DMS53 treated with DMSO at 0.1 percent for 48 hours (cell line): Measurements from ENCODE around the gene AJM1.

Experiments
- DNase-seq: peaks from one replicate; lab custom pipeline; 2025; ENCODE audit not compliant: unreplicated experiment; lab: John Stamatoyannopoulos, UW

AJM1 gene

DNA sequence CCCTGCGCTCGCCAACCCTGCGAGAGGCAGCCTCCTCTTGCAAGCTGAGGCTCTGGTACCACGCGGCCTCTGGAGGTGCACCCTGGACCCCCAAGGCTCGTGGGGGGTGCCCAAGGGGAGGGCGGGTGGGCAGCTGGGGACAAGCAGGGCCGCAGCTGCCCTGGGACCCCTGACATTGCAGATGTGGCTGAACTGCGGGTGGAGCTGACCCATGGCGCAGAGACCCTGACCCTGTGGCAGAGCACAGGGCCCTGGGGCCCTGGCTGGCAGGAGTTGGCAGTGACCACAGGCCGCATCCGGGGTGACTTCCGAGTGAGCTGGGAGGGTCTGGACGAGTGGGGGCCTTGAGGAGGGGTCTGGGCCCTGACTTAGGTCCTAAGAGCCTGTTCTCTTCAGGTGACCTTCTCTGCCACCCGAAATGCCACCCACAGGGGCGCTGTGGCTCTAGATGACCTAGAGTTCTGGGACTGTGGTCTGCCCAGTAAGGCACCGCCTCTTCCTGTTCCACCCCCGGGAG is 11.4 kb downstream of the AJM1 start:
- DNase-seq: no peak

DNA sequence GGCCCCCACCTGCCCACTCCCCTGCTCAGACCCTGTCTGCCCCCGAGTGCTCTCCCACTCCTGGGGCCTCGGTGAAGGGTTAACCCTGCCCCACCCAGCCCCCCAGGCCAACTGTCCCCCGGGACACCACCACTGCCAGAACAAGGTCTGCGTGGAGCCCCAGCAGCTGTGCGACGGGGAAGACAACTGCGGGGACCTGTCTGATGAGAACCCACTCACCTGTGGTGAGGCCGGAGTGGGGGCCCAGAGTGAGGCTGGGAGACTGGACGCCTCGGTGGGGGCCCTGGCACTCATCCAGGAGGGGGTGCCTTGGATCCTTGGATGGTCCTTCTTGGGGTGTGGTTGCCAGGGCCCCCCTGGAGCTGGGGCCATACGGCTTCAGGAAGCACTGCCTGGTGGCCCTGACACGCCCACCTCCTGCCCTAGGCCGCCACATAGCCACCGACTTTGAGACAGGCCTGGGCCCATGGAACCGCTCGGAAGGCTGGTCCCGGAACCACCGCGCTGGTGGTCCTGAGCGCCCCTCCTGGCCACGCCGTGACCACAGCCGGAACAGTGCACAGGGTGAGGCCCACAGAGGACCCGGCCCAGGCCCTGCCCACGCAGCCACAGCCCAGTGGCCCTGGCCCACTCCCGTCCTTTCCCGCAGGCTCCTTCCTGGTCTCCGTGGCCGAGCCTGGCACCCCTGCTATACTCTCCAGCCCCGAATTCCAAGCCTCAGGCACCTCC is 12.0 kb downstream of the AJM1 start:
- DNase-seq: no peak

DNA sequence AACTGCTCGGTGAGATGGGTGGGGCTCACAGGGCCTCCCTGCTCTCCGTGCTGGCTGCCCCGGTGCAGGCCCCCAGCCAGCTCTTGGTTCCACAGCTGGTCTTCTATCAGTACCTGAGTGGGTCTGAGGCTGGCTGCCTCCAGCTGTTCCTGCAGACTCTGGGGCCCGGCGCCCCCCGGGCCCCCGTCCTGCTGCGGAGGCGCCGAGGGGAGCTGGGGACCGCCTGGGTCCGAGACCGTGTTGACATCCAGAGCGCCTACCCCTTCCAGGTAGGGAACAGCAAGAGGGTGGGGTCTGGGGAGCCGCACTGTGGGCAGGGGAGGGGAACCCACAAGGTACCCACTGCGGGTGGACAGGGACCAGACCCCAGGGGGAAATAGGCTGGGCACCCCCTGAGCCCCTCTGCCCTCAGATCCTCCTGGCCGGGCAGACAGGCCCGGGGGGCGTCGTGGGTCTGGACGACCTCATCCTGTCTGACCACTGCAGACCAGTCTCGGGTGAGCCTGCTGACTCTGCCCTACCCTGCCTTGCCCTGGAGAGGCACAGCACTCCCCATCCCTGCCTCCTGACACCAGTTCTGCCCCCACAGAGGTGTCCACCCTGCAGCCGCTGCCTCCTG is 12.7 kb downstream of the AJM1 start:
- no peak for DNase-seq

DNA sequence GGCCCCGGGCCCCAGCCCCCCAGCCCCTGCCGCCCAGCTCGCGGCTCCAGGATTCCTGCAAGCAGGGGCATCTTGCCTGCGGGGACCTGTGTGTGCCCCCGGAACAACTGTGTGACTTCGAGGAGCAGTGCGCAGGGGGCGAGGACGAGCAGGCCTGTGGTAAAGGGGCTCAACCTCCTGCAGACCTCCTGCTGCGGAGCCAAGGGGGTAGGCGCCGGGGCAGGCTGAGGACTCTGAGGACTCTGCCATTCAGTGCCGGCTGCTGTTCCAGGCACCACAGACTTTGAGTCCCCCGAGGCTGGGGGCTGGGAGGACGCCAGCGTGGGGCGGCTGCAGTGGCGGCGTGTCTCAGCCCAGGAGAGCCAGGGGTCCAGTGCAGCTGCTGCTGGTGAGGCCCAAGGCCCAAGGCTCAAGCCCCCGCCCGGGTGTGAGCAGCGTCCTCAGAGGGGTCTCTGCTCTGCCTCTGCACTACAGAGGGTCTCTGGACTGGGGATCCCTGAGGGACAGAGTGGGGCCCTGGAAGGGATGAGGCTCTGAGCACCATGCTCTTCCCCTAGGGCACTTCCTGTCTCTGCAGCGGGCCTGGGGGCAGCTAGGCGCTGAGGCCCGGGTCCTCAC is 13.3 kb downstream of the AJM1 start:
- DNase-seq: no peak

DNA sequence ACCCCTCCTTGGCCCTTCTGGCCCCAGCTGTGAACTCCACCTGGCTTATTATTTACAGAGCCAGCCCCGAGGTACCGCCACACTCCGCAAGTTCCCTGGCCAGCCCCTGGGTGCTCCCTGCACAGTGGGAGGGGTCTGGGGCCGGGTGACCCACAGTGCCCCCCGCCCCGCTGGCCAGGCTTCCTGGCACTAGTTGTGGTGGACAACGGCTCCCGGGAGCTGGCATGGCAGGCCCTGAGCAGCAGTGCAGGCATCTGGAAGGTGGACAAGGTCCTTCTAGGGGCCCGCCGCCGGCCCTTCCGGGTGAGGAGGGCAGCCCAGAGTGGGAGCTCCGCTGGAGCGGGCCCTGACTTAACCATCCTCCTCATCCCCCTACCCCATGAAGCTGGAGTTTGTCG is 13.8 kb downstream of the AJM1 start:
- DNase-seq: no peak

DNA sequence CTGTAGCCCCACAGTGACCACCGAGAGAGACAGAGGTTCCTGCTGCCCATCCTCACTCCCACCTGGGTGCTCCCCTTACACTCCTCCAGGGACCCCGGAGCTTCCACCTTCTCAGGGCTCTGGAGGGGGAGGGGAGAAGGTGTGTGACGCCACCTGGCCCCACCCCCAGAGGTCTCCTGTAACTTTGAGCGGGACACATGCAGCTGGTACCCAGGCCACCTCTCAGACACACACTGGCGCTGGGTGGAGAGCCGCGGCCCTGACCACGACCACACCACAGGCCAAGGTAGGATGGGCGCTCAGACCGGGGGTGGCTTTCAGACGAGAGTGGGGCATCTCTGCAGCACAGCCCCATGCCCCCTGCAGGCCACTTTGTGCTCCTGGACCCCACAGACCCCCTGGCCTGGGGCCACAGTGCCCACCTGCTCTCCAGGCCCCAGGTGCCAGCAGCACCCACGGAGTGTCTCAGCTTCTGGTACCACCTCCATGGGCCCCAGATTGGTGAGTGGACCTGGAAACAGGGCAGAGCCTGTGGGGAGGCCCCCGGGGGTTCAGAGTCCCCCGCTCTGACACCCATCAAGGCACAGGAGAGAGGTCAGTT is 14.4 kb downstream of the AJM1 start:
- no peak for DNase-seq

DNA sequence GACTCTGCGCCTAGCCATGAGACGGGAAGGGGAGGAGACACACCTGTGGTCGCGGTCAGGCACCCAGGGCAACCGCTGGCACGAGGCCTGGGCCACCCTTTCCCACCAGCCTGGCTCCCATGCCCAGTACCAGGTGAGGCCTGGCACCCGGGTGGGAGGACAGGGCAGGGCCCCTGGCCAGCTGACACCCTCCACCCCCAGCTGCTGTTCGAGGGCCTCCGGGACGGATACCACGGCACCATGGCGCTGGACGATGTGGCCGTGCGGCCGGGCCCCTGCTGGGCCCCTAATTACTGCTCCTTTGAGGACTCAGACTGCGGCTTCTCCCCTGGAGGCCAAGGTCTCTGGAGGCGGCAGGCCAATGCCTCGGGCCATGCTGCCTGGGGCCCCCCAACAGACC is 14.9 kb downstream of the AJM1 start:
- no peak for DNase-seq

DNA sequence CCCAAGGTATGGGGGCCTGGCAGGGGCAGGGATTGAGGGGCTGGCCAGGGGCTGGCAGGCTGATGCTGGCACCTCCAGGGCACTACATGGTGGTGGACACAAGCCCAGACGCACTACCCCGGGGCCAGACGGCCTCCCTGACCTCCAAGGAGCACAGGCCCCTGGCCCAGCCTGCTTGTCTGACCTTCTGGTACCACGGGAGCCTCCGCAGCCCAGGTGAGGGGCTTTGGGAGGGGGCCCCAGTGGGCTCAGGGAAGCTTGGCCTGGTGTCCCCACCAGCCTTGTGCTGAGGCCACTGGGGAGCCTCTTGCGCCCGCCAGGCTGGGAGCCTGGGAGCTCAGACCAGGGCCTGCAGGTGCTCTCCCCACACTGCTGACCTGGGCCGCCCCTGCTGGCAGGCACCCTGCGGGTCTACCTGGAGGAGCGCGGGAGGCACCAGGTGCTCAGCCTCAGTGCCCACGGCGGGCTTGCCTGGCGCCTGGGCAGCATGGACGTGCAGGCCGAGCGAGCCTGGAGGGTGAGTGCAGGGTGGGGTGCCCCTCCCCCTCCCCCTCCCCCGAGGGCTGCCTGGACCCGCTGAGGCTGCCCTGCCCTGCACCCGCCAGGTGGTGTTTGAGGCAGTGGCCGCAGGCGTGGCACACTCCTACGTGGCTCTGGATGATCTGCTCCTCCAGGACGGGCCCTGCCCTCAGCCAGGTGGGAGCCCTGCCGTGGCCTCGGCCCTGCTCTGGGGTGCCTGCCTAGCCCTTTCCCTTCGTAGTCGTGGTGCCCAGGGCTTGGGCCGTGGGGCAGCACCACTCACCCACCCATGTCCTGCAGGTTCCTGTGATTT is 15.5 kb downstream of the AJM1 start:
- DNase-seq: no peak

DNA sequence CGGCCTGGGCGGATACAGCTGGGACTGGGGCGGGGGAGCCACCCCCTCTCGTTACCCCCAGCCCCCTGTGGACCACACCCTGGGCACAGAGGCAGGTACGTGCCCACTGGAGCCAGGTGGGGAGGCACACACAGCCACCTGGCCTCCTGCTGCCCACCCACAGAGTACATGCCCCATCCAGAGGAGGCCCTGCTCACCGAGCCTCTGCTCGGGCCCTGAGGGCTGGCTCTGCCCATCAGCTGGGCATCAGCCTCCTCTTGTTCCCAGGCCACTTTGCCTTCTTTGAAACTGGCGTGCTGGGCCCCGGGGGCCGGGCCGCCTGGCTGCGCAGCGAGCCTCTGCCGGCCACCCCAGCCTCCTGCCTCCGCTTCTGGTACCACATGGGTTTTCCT is 16.2 kb downstream of the AJM1 start:
- no peak for DNase-seq

DNA sequence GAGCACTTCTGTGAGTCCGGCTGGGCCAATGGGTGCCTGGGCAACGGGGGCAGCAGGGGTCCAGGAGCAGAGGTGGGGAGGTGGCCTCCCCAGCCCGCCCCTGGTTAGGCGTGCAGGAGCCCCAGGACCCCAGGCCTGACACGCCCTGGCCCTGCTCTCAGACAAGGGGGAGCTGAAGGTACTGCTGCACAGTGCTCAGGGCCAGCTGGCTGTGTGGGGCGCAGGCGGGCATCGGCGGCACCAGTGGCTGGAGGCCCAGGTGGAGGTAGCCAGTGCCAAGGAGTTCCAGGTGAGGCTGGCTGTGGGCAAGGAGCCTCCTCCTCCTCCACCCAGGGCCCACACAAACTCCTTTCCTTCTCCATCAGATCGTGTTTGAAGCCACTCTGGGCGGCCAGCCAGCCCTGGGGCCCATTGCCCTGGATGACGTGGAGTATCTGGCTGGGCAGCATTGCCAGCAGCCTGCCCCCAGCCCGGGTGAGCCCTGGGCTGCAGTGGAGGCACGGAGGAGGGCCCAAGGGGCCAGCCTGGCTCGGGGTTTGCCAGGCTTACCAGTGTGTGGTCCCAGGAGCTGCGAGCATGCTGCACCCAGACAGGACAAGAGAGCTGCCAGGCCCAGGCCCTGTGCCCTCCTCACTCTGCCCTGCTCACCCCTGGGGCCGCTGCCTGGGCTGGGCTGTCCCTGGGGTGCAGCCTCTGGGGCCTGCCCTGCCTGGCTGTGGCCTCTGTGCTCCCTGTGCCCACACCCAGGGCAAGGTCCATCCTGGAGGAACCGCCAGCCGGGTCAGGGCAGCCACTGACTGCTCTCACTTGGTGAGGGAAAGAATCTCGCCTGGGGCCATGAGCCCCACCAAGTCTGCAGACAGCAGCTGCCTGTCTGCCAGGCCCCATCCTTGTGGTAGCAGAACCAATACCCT is 16.8 kb downstream of the AJM1 start:
- DNase-seq: no peak

DNA sequence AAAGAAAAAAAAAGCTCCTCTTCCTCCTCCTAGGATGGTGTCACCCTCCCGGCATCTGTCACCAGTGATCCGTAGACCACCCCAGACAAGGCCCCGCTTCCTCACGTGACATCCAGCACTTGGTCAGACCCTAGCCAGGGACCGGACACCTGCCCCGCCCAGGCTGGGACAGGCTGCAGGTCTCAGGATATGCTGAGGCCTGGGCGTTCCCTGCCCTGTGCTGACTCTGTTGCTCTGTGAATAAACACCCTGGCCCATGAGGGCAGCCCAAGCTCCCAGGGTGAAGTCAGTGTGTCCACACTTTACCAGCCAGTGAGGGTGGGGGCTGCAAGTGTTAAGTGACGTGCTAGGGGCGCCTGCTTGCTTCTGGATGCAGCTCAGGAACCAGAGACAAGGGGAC is 18.3 kb downstream of the AJM1 start:
- DNase-seq: no peak

DNA sequence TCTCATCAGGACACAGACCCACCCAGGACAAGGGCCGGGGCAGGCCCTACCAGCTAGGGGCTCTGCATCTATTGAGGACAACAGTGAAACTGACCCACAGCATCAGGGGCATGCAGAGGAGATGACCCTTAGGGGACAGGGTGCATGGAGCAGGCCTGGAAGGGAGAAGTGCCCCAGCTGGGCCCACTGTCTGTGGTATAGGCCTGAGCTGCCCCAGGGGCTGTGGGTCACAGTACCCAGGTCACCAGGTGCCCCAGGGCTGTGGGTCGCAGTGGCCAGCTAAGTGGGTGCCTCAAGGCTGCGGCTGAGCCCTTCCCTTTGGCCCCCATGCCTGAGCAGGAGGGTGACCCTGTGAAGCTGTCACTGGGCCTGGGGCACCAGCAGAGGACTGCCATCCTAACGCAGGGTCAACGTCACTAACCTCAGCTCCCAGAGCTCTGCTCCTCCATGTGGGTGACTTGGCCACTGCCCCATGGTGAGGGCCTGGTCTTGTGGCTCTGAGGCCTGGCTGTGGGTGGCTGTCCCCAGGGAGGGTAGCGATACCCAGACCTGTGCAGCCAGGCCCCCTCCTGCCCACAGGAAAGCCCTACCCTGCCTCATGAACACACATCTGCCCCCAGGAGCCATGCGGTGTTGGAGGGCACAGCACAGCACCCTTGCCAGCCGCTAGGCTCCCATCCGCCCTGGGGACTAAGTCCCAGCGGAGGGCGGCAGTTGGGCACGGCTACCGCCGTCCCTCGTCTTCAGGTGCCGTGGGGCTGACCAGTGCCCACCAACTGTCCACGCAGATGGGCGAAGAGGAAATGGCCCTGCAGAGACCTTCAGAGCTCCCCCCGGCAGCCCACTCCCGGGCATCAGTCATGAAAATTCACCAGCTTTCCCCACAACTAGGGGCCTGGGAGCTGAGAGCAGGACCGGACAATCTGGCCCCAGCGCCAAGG is 18.9 kb downstream of the AJM1 start:
- no peak for DNase-seq

DNA sequence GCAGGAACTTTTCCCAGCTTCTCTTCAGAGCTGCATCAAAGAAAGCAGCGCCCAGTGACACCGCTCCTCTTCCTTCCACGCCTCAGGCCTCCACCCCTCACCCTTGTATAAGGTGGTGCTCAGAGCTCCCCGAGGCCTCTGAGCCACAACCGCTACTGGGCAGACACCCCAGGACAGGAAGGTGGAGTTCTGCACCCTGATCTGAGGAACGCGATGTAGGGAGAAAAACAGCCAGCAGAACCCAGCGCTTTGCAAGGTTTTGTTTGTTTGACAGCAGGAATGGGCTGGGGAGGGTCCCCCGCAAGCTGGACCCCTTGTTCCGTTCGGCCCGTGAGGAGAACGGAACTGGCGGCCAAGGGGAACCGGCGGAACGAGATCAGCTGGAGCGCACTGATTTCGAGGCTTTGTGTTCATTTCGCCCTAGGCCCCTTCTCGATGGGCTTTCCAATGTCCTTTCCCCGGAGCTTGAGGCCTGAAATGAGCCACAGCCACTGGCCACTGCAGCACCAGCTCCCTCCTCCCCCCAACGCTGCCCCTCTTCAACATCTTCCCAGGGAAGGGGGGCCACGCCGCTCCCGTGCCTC is 19.7 kb downstream of the AJM1 start:
- DNase-seq: no peak

DNA sequence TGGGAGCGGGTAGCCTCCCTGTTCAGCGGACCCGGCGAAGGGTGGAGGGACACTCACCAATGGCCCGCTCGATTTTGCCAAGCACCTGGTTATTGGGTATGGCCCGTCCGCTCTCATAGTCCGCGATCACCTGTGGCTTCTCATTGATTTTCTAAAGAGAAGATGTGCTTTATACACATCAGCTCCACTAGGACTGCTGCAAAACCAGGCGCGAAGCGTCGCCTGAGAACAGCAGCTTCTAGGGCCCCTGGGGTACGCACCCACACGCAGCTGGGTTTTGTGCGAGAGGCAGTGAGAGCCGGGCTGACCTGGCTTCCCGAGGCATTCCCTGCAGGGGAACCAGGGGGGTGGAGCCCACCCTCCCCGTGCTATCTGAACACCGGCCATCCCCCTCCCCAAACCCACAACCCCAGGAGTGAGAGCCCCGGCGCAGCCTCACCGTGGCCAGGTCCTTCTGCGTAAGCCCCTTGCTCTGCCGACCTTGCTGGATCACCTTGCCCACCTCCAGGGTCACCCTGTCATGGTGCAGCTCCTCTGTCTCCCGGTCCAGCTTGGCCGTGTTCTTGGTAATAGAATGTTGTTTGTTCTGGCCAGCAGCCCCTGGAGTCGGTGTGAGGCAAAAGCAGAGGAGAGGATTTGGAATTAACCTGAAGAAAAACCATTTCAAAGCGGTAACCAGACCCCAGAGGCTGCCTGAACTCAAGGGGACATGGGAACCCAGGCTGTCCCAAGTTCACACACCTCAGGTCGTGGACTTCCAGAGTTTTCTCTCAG is 20.8 kb downstream of the AJM1 start:
- no peak for DNase-seq

DNA sequence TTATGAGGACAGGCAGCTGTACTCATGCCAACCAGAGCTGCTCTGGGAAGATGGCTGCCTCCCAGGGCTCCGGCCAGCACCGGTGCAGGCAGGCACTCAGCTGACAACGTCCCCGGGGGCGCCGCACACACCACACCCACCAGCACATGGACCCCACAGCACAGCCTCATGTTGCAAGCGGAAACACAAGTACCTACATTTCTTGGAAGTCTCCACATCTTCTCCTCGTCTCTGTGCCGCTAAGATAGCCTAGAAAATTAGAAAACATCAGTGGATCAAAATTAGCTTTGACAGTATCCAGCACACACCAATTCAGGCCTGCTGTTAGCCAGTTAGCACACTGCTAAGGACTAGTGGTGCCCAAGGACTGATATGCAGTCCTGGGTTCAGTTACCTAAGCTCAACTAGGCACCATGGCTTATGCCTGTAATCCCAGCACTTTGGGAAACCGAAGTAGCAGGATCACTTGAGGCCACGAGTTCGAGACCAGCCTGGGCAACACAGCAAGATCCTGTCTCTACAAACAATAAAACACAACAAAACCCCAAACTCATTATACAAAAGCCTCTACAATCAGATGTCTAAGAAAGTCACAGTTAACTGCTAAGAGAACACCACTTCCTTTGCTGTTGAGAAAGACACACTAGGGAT is 21.5 kb downstream of the AJM1 start:
- DNase-seq: no peak

DNA sequence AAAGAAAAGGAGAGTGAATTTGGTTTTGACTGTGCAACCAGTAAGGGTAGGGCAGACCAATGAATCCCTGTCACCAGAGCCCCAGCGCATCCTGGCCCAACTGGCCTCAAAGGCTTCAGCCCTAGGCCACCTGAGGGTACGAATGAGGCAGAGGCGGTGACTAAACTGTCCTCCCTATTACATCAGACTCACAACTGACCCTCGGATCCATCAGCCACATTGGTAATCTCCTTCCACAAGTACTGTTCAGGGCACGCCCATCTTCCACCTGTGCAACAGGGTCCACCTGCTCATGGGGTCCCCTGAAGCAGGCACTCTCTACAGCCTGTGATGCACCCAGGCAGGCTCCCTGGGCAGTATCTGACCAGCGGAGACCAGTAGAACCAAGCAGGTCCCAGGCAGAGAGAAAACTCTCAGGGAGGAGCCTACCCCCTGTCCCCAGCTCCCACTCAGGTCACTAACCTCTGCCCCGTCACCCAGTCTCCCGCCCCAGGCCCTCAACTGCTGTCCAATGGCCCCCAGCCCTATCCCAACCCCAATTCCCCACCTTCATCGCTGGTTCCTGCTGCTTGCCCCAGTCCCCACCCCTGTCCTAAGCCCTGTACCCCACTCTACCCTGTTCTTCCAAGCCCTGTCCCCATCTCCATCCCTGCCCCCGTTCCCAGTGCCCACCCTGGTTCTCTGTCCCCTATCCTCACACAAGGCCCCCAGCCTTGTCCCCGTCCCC is 22.9 kb downstream of the AJM1 start:
- DNase-seq: no peak

DNA sequence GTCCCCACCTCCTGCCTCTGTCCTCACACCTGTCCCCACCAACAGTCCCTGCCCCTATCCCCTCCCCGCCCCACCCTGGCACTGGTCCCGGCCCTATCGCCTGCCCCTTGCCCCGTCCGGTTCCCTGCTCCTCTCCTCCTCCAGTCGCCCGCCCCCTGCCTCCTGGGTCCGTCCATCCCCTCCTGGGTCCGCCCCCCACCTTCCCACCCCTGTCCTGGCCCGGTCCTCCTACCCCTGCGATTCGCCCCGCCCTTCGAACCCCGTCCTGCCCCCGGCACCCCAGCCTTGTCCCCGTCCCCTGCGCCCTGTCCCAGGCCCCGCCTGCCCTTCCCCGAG is 23.5 kb downstream of the AJM1 start:
- DNase-seq: no peak
